Astrocyte (in vitro differentiated cells and primary cell): Measurements from ENCODE around the gene HS6ST3. TPM values are rescaled to one million over a fixed set of nuclear protein-coding genes. Genes with fewer than 3 reads are reported as not detected.

Experiments
- DNase-seq: peaks from one replicate; pipeline ENCODE4 v3.0.0-alpha.2; 2010; ENCODE audit warnings: low read depth
- FAIRE-seq: peaks from 2 replicates; lab custom pipeline; 2011; peaks lifted over from hg19 to GRCh38; lab: Jason Lieb, UNC
- H2AFZ ChIP-seq: 2 replicates; pipeline ENCODE4 v1.6.0; 2012; ENCODE audit warnings: low read depth, low read length, inconsistent platforms
- H3K27ac ChIP-seq: 2 replicates; pipeline ENCODE4 v1.5.1; 2011; ENCODE audit warnings: low read depth, low read length, inconsistent platforms
- H3K27me3 ChIP-seq: 2 replicates; pipeline ENCODE4 v1.6.0; 2011; ENCODE audit warnings: low read length, inconsistent platforms; ENCODE audit not compliant: insufficient read depth
- H3K36me3 ChIP-seq: 2 replicates; pipeline ENCODE4 v1.5.1; 2011; ENCODE audit warnings: low read length, inconsistent platforms; ENCODE audit not compliant: insufficient read depth
- H3K4me1 ChIP-seq: 2 replicates; pipeline ENCODE4 v1.5.1; 2011; ENCODE audit warnings: low read length, inconsistent platforms; ENCODE audit not compliant: insufficient read depth
- H3K4me2 ChIP-seq: 2 replicates; pipeline ENCODE4 v1.6.0; 2012; ENCODE audit warnings: low read length, inconsistent platforms
- H3K4me3 ChIP-seq: 2 replicates; pipeline ENCODE4 v1.5.1; 2011; ENCODE audit warnings: low read depth, mild to moderate bottlenecking, low read length, inconsistent platforms; ENCODE audit not compliant: insufficient read depth
- H3K79me2 ChIP-seq: 2 replicates; pipeline ENCODE4 v1.6.0; 2012; ENCODE audit warnings: mild to moderate bottlenecking, low read length, inconsistent platforms; ENCODE audit not compliant: insufficient read depth
- H3K9ac ChIP-seq: 2 replicates; pipeline ENCODE4 v1.6.0; 2012; ENCODE audit warnings: mild to moderate bottlenecking, low read length, inconsistent platforms
- H3K9me3 ChIP-seq: 2 replicates; pipeline ENCODE4 v1.5.1; 2012; ENCODE audit warnings: low read depth, mild to moderate bottlenecking, low read length, inconsistent platforms; ENCODE audit not compliant: insufficient read depth
- H4K20me1 ChIP-seq: 2 replicates; pipeline ENCODE4 v1.6.0; 2012; ENCODE audit warnings: low read length, inconsistent platforms; ENCODE audit not compliant: insufficient read depth
- H3K27ac Mint-ChIP-seq: one replicate; pipeline ENCODE4 v1.8.0; 2021; ENCODE audit warnings: mild to moderate bottlenecking, mixed read lengths; ENCODE audit not compliant: unreplicated experiment
- H3K27me3 Mint-ChIP-seq: one replicate; pipeline ENCODE4 v1.8.0; 2021; ENCODE audit warnings: low read depth, mixed read lengths; ENCODE audit not compliant: unreplicated experiment
- H3K36me3 Mint-ChIP-seq: one replicate; pipeline ENCODE4 v1.8.0; 2021; ENCODE audit warnings: low read depth, mixed read lengths; ENCODE audit not compliant: unreplicated experiment
- H3K4me1 Mint-ChIP-seq: one replicate; pipeline ENCODE4 v1.8.0; 2021; ENCODE audit warnings: low read depth, mixed read lengths; ENCODE audit not compliant: unreplicated experiment
- H3K4me3 Mint-ChIP-seq: one replicate; pipeline ENCODE4 v1.8.0; 2021; ENCODE audit warnings: mild to moderate bottlenecking, moderate library complexity, mixed read lengths; ENCODE audit not compliant: unreplicated experiment
- H3K9me3 Mint-ChIP-seq: one replicate; pipeline ENCODE4 v1.8.0; 2021; ENCODE audit warnings: mild to moderate bottlenecking, mixed read lengths; ENCODE audit not compliant: unreplicated experiment
- EZH2 ChIP-seq: IDR thresholded peaks from 2 replicates; pipeline ENCODE4 v1.6.1; 2012; ENCODE audit warnings: mild to moderate bottlenecking, low read length, inconsistent platforms; ENCODE audit not compliant: insufficient read depth
- total RNA-seq: library from RNA; stranded (reverse); gene quantifications from 2 replicates; pipeline ENCODE4 v1.2.1, GENCODE V29; 2021
- TF ChIP-seq, protein P1 (sequence below): IDR thresholded peaks from 2 replicates; pipeline ENCODE4 v1.5.1; 2011; ENCODE audit warnings: low read depth, mild to moderate bottlenecking, inconsistent platforms, low read length, moderate library complexity; ENCODE audit not compliant: insufficient read depth

HS6ST3 gene
- total RNA-seq, 1 donor from 2014 or later: 0.07 TPM

- DNase-seq: no peak
- FAIRE-seq: no peak
- H3K27me3 ChIP-seq: no peaks in the 10 kb centered on the region
- no peak overlapping the region for H3K9ac ChIP-seq
- TF ChIP-seq, protein P1, sequence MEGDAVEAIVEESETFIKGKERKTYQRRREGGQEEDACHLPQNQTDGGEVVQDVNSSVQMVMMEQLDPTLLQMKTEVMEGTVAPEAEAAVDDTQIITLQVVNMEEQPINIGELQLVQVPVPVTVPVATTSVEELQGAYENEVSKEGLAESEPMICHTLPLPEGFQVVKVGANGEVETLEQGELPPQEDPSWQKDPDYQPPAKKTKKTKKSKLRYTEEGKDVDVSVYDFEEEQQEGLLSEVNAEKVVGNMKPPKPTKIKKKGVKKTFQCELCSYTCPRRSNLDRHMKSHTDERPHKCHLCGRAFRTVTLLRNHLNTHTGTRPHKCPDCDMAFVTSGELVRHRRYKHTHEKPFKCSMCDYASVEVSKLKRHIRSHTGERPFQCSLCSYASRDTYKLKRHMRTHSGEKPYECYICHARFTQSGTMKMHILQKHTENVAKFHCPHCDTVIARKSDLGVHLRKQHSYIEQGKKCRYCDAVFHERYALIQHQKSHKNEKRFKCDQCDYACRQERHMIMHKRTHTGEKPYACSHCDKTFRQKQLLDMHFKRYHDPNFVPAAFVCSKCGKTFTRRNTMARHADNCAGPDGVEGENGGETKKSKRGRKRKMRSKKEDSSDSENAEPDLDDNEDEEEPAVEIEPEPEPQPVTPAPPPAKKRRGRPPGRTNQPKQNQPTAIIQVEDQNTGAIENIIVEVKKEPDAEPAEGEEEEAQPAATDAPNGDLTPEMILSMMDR: no peak
- TF ChIP-seq EZH2: no peak
- no peaks in the 10 kb centered on the region for H3K36me3 Mint-ChIP-seq
- no peak overlapping the region for H3K27ac Mint-ChIP-seq
- no peak overlapping the region for H3K27ac ChIP-seq
- no peak overlapping the region for H3K4me2 ChIP-seq
- H3K4me1 Mint-ChIP-seq: no peaks in the 10 kb centered on the region
- no peaks in the 10 kb centered on the region for H4K20me1 ChIP-seq
- no peaks in the 10 kb centered on the region for H3K36me3 ChIP-seq
- peaks cover 6% of the 10 kb centered on the region for H3K27me3 Mint-ChIP-seq
- H3K4me3 ChIP-seq: no peak overlapping the region
- no peak overlapping the region for H2AFZ ChIP-seq
- H3K9me3 ChIP-seq: no peaks in the 10 kb centered on the region
- no peaks in the 10 kb centered on the region for H3K4me1 ChIP-seq
- H3K9me3 Mint-ChIP-seq: no peaks in the 10 kb centered on the region
- H3K4me3 Mint-ChIP-seq: no peak overlapping the region
- no peaks in the 10 kb centered on the region for H3K79me2 ChIP-seq
Measured at GRCh38 chr13:96284971-96285370, 195.1 kb downstream of the HS6ST3 start.

DNA sequence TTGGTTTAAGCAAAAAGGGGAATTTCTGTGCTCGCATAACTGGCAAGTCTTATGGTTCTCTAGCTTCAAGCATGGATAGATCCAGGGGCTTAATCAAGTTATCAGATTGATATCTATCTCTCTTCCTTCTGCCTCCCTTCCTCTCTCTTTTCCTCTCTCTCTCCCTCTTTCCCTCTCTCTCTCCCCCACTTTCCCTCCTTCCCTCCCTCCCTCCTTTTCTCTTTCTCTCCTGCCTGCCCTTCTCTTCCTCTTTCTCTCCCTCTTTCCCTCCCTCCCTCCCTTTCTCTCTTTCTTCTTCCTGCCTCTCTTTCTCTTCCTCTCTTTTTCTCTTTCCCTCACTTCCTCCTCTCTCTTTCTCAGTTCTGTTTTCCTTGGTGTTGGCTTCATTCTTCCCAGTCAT lies 195.8 kb downstream of the HS6ST3 start:
- Mint-ChIP-seq H3K27ac (no peak overlapping the region), H3K27me3 (peaks cover 6% of the 10 kb centered on the region), H3K4me1 (no peaks in the 10 kb centered on the region), H3K36me3 (no peaks in the 10 kb centered on the region), H3K9me3 (no peaks in the 10 kb centered on the region), H3K4me3 (no peak overlapping the region)
- Histone ChIP-seq H3K4me3 (no peak overlapping the region), H2AFZ (no peak overlapping the region), H3K79me2 (no peaks in the 10 kb centered on the region), H3K9me3 (no peaks in the 10 kb centered on the region), H3K36me3 (no peaks in the 10 kb centered on the region), H4K20me1 (no peaks in the 10 kb centered on the region), H3K4me1 (no peaks in the 10 kb centered on the region), H3K27ac (no peak overlapping the region), H3K27me3 (no peaks in the 10 kb centered on the region), H3K4me2 (no peak overlapping the region), H3K9ac (no peak overlapping the region)
- no peak for FAIRE-seq
- TF ChIP-seq, protein P1: no peak
- TF ChIP-seq EZH2: no peak
- DNase-seq: no peak

DNA sequence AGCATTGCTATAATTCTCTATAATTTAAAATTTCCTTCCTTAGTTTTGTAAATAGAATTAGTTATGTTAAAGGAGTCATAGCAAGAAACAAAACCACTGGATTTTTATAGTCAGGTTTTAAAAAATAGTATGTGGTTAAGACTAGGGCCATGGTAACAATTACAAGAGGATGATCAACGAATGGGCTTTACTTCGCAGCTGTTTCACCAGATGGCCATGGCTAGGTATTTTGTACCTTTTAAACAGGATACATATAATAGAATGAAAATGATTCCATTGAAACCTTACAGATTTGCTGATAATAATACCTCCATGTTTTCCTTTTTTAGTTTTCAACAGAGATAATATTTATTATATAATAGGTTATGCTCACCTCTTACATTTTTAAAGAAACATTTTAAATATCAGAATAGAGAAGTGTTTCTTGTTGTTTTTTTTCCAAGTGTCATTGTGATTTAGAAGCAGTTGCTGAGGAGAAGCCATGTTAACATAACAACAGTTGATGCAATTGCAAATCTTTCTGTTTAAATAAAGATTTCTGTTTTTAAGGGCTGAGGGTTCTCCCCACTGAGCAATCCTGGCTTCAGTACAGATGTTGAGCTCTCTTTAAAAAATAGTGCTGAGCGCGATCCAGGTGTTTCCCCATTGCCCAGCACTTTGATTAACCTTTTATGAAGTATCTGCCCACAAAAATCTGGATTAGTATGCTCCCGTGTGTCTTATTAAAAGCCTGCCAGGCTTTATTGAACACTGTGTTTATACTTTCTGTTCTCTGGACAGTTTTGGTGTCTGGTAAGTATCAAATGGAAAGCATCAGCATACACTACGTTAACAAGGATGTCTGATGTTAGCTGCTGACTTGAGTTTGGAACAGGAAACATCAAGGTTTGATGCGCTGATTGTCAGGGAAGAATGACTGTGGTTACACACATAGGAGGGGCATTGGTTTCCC lies 205.3 kb downstream of the HS6ST3 start:
- Mint-ChIP-seq H3K27ac (no peak overlapping the region), H3K9me3 (no peaks in the 10 kb centered on the region), H3K4me1 (no peaks in the 10 kb centered on the region), H3K36me3 (no peaks in the 10 kb centered on the region), H3K4me3 (no peak overlapping the region), H3K27me3 (no peaks in the 10 kb centered on the region)
- Histone ChIP-seq H3K27ac (no peak overlapping the region), H3K79me2 (no peaks in the 10 kb centered on the region), H3K4me1 (no peaks in the 10 kb centered on the region), H3K9me3 (peaks cover 2% of the 10 kb centered on the region), H3K4me3 (no peak overlapping the region), H2AFZ (no peak overlapping the region), H3K36me3 (no peaks in the 10 kb centered on the region), H4K20me1 (no peaks in the 10 kb centered on the region), H3K4me2 (no peak overlapping the region), H3K27me3 (no peaks in the 10 kb centered on the region), H3K9ac (no peak overlapping the region)
- TF ChIP-seq EZH2: no peak
- TF ChIP-seq, protein P1: no peak
- FAIRE-seq (no peak), DNase-seq (no peak)
